ENCODE results near the gene IFITM2.
"Not testable (repeated sequence)": the region's sequence is repeated elsewhere in the genome, so short reads cannot be mapped to it uniquely, and the experiment has no call there.

The IFITM2 gene

DNA sequence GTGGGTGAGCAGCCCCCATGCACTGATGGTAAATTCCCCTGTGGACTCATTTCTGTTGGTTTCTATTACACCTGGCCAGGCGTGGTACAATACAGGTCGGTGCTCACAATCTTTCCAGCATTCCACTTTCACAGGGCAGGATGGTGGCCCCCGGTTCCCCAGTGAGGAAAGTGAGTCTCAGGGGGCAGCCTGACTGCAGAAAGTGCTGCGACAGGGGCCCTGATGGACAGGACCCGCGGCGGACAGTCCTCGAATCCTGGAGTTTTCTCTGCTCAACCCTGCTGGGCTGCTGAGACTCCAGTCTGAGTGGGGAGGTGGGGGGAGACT, 21.8 kb upstream of the IFITM2 start:
- no peak overlapping the region for H3K4me3 ChIP-seq (ENCODE audit: insufficient read depth in 1 of 2, low read depth in 1 of 2, low read length in 2 of 2)
- H2BK5ac ChIP-seq (ENCODE audit: low read depth, low read length, poor library complexity, severe bottlenecking) = no peak overlapping the region
- DNase-seq = no peak
- H3K4ac ChIP-seq (ENCODE audit: low read depth in 1 of 2, low read length in 2 of 2) = no peak overlapping the region
- H3K14ac ChIP-seq (ENCODE audit: low read length in 2 of 2) = no peak overlapping the region
- no peak overlapping the region for H3K27ac ChIP-seq (ENCODE audit: low read length, poor library complexity, severe bottlenecking)
- H3K27me3 ChIP-seq (ENCODE audit: control insufficient read depth in 1 of 2, insufficient read depth in 1 of 2, low read length in 2 of 2) = peaks cover 20 to 68% of the 10 kb centered on the region in 2 experiments
- no peaks in the 10 kb centered on the region for H3K9me3 ChIP-seq (ENCODE audit: control insufficient read depth, low read length)
- 97% methylated on average over 3 of the region's 8 CpGs for WGBS
- H2BK12ac ChIP-seq (ENCODE audit: low read length in 2 of 2) = no peak overlapping the region
- H3K18ac ChIP-seq (ENCODE audit: low read depth in 1 of 2, low read length in 2 of 2) = no peak overlapping the region
- peaks cover 0 to 7% of the 10 kb centered on the region in 2 experiments for H3K36me3 ChIP-seq (ENCODE audit: control insufficient read depth in 1 of 2, insufficient read depth in 2 of 2, low read depth in 1 of 2, low read length in 2 of 2)
- no peak overlapping the region for H3K23ac ChIP-seq (ENCODE audit: low read length in 2 of 2)
- peaks cover 26% of the 10 kb centered on the region for H3K4me1 ChIP-seq (ENCODE audit: control insufficient read depth, insufficient read depth, low read depth, low read length)
- no peak overlapping the region for H4K91ac ChIP-seq (ENCODE audit: low read length)
- no peak overlapping the region for H2AFZ ChIP-seq (ENCODE audit: low read depth, low read length)
- no peak overlapping the region for H2BK120ac ChIP-seq (ENCODE audit: low read depth, low read length)
- H3K4me2 ChIP-seq (ENCODE audit: low read length, poor library complexity, severe bottlenecking) = no peak overlapping the region
- no peak overlapping the region for H4K8ac ChIP-seq (ENCODE audit: low read length)
- H3K79me1 ChIP-seq (replicated peaks; ENCODE audit: low read length, poor library complexity, severe bottlenecking) = peaks cover 8% of the 10 kb centered on the region
- H2AK5ac ChIP-seq (ENCODE audit: low read length, severe bottlenecking) = no peak overlapping the region
- no peak overlapping the region for H3K9ac ChIP-seq (ENCODE audit: low read length)
- H2BK15ac ChIP-seq (ENCODE audit: low read depth, poor library complexity, severe bottlenecking) = no peak overlapping the region

GRCh38 chr11:286977-287820, 20.4 kb upstream of the IFITM2 start:
- H3K4ac ChIP-seq (ENCODE audit: low read depth in 1 of 2, low read length in 2 of 2); H3K27ac ChIP-seq (ENCODE audit: low read length, poor library complexity, severe bottlenecking); H3K4me2 ChIP-seq (ENCODE audit: low read length, poor library complexity, severe bottlenecking); H3K79me1 ChIP-seq (replicated peaks; ENCODE audit: low read length, poor library complexity, severe bottlenecking); H3K9ac ChIP-seq (ENCODE audit: low read length); DNase-seq; H2AK5ac ChIP-seq (ENCODE audit: low read length, severe bottlenecking); H2BK120ac ChIP-seq (ENCODE audit: low read depth, low read length); H3K9me3 ChIP-seq (ENCODE audit: control insufficient read depth, low read length); H3K23ac ChIP-seq (ENCODE audit: low read length in 2 of 2); H2BK5ac ChIP-seq (ENCODE audit: low read depth, low read length, poor library complexity, severe bottlenecking); H3K4me3 ChIP-seq (ENCODE audit: insufficient read depth in 1 of 2, low read depth in 1 of 2, low read length in 2 of 2); H3K18ac ChIP-seq (ENCODE audit: low read depth in 1 of 2, low read length in 2 of 2); H2BK15ac ChIP-seq (ENCODE audit: low read depth, poor library complexity, severe bottlenecking); H3K14ac ChIP-seq (ENCODE audit: low read length in 2 of 2); H2BK12ac ChIP-seq (ENCODE audit: low read length in 2 of 2); H2AFZ ChIP-seq (ENCODE audit: low read depth, low read length); H4K8ac ChIP-seq (ENCODE audit: low read length); H4K91ac ChIP-seq (ENCODE audit: low read length): not testable (repeated sequence)
- Histone ChIP-seq H3K27me3 (ENCODE audit: control insufficient read depth in 1 of 2, insufficient read depth in 1 of 2, low read length in 2 of 2) (peaks cover 11 to 55% of the 10 kb centered on the region in 2 experiments), H3K4me1 (ENCODE audit: control insufficient read depth, insufficient read depth, low read depth, low read length) (peaks cover 31% of the 10 kb centered on the region), H3K36me3 (ENCODE audit: control insufficient read depth in 1 of 2, insufficient read depth in 2 of 2, low read depth in 1 of 2, low read length in 2 of 2) (peaks cover 0 to 20% of the 10 kb centered on the region in 2 experiments)
- WGBS = 93% methylated on average over 25 of the region's 27 CpGs

GRCh38 chr11:287821-288477, 19.7 kb upstream of the IFITM2 start:
- Histone ChIP-seq H3K23ac (ENCODE audit: low read length in 2 of 2) (peak overlapping the region in 1 of 2 experiments; percentile 67), H2BK15ac (ENCODE audit: low read depth, poor library complexity, severe bottlenecking) (peak overlapping the region; percentile 33), H4K8ac (ENCODE audit: low read length) (no peak overlapping the region), H3K9me3 (ENCODE audit: control insufficient read depth, low read length) (no peaks in the 10 kb centered on the region), H3K18ac (ENCODE audit: low read depth in 1 of 2, low read length in 2 of 2) (peak overlapping the region in 1 of 2 experiments; percentile 18), H3K4me2 (ENCODE audit: low read length, poor library complexity, severe bottlenecking) (peak overlapping the region; percentile 84), H2AFZ (ENCODE audit: low read depth, low read length) (no peak overlapping the region), H3K36me3 (ENCODE audit: control insufficient read depth in 1 of 2, insufficient read depth in 2 of 2, low read depth in 1 of 2, low read length in 2 of 2) (peaks cover 0 to 28% of the 10 kb centered on the region in 2 experiments), H2BK120ac (ENCODE audit: low read depth, low read length) (no peak overlapping the region), H2AK5ac (ENCODE audit: low read length, severe bottlenecking) (no peak overlapping the region), H4K91ac (ENCODE audit: low read length) (no peak overlapping the region), H3K9ac (ENCODE audit: low read length) (peak overlapping the region; percentile 53), H2BK5ac (ENCODE audit: low read depth, low read length, poor library complexity, severe bottlenecking) (no peak overlapping the region), H3K4ac (ENCODE audit: low read depth in 1 of 2, low read length in 2 of 2) (no peak overlapping the region), H3K14ac (ENCODE audit: low read length in 2 of 2) (peak overlapping the region in 1 of 2 experiments; percentile 41), H3K4me1 (ENCODE audit: control insufficient read depth, insufficient read depth, low read depth, low read length) (peaks cover 33% of the 10 kb centered on the region), H3K27ac (ENCODE audit: low read length, poor library complexity, severe bottlenecking) (no peak overlapping the region), H2BK12ac (ENCODE audit: low read length in 2 of 2) (peak overlapping the region in 1 of 2 experiments; percentile 15), H3K27me3 (ENCODE audit: control insufficient read depth in 1 of 2, insufficient read depth in 1 of 2, low read length in 2 of 2) (peaks cover 11 to 47% of the 10 kb centered on the region in 2 experiments), H3K79me1 (replicated peaks; ENCODE audit: low read length, poor library complexity, severe bottlenecking) (peaks cover 9% of the 10 kb centered on the region), H3K4me3 (ENCODE audit: insufficient read depth in 1 of 2, low read depth in 1 of 2, low read length in 2 of 2) (peak overlapping the region; percentile 66 to 75)
- 41% methylated on average over 41 of the region's 41 CpGs for WGBS
- DNase-seq = no peak
